A549 (cell line): ENCODE results near the gene RNASE8. TPM values are rescaled to one million over a fixed set of nuclear protein-coding genes. Genes with fewer than 3 reads are reported as not detected.

Experiments used
- ATAC-seq, 2 experiments: fragments of 200-7000 bp in 1 of 2; fragments of >200 bp in 1 of 2; cut with Nextera tagmentation in 1 of 2; cut with Tn5 transposase in 1 of 2; 3 replicates each; pipeline versions ENCODE4 v1.8.0 to v1.9.1; 2018 to 2020; ENCODE audit warnings: mild to moderate bottlenecking in 1 of 2, moderate library complexity in 1 of 2
- CTCF ChIA-PET: fragments of 300-600 bp; sonication (Branson Sonifier 250); formaldehyde crosslinking; extraction: SDS; loops from one replicate; lab custom pipeline; 2021; ENCODE audit warnings: antibody characterized with exemption, inconsistent platforms; lab: Yijun Ruan, JAX
- POLR2A ChIA-PET: fragments of 350-600 bp; formaldehyde crosslinking; extraction: SDS; loops from one replicate; lab custom pipeline; 2021; ENCODE audit warnings: antibody characterized with exemption, inconsistent platforms; lab: Yijun Ruan, JAX
- DNase-seq, 2 experiments: peaks; one replicate each; pipeline versions ENCODE4 v3.0.0 to v3.0.0-alpha.2; 2011 to 2016; ENCODE audit warnings: low read depth in 1 of 2, low spot score in 1 of 2
- FAIRE-seq: peaks from 2 replicates; lab custom pipeline; 2011; peaks lifted over from hg19 to GRCh38; lab: Jason Lieb, UNC
- H3K27ac ChIP-seq, 2 experiments: fragments of >200 bp; sonication (Bioruptor Twin); formaldehyde crosslinking; 3 replicates each; pipeline ENCODE4 v1.5.1; 2016 to 2017
- H3K4me1 ChIP-seq: fragments of >200 bp; sonication (Bioruptor Twin); formaldehyde crosslinking; 3 replicates; pipeline ENCODE4 v1.6.1; 2016
- H3K4me2 ChIP-seq: fragments of >200 bp; sonication (Bioruptor Twin); formaldehyde crosslinking; 3 replicates; pipeline ENCODE4 v1.6.1; 2016
- H3K4me3 ChIP-seq: fragments of >200 bp; sonication (Bioruptor Twin); formaldehyde crosslinking; 3 replicates; pipeline ENCODE4 v1.5.1; 2016
- H3K9me3 ChIP-seq: fragments of >200 bp; sonication (Bioruptor Twin); formaldehyde crosslinking; 3 replicates; pipeline ENCODE4 v1.6.1; 2016
- CBX2 ChIP-seq: fragments of 200-600 bp; sonication (generic); IDR thresholded peaks from 2 replicates; pipeline ENCODE4 v1.6.1; 2016; ENCODE audit warnings: low read depth, mild to moderate bottlenecking, borderline replicate concordance
- CBX8 ChIP-seq: fragments of 200-600 bp; sonication (generic); IDR thresholded peaks from 2 replicates; pipeline ENCODE4 v1.6.1; 2016
- CEBPB ChIP-seq, 2 experiments: fragments of >200 bp in 1 of 2; sonication (Bioruptor Twin) in 1 of 2; formaldehyde crosslinking in 1 of 2; IDR thresholded peaks; 2 replicates each; pipeline ENCODE4 v1.6.1; 2012 to 2016
- CHD2 ChIP-seq: fragments of 150-350 bp; IDR thresholded peaks from 2 replicates; pipeline ENCODE4 v1.6.1; 2014; ENCODE audit warnings: low read length; ENCODE audit not compliant: partially characterized antibody
- CHD4 ChIP-seq: fragments of 200-600 bp; sonication (generic); IDR thresholded peaks from 2 replicates; pipeline ENCODE4 v1.6.1; 2016; ENCODE audit warnings: antibody characterized with exemption, mild to moderate bottlenecking, borderline replicate concordance
- EHF ChIP-seq: fragments of 250-450 bp; sonication (Bioruptor Pico); IDR thresholded peaks from 2 replicates; pipeline ENCODE4 v1.5.0; 2020; ENCODE audit warnings: mild to moderate bottlenecking
- GATA3 ChIP-seq: IDR thresholded peaks from 2 replicates; pipeline ENCODE4 v1.6.1; 2012; ENCODE audit warnings: borderline replicate concordance
- HDAC2 ChIP-seq: fragments of 200-600 bp; sonication (generic); IDR thresholded peaks from 2 replicates; pipeline ENCODE4 v1.6.1; 2016
- HEYL ChIP-seq: fragments of 250-450 bp; sonication (Bioruptor Pico); IDR thresholded peaks from 2 replicates; pipeline ENCODE4 v1.8.0; 2021; ENCODE audit warnings: mild to moderate bottlenecking, moderate library complexity
- HOXB13 ChIP-seq: fragments of 250-450 bp; sonication (Bioruptor Pico); IDR thresholded peaks from 2 replicates; pipeline ENCODE4 v1.5.0; 2020; ENCODE audit warnings: low read depth, mild to moderate bottlenecking, moderate library complexity
- HOXB5 ChIP-seq: fragments of 250-450 bp; sonication (Bioruptor Pico); IDR thresholded peaks from 2 replicates; pipeline ENCODE4 v1.5.0; 2020; ENCODE audit warnings: mild to moderate bottlenecking, moderate library complexity
- JUN ChIP-seq, 2 experiments: fragments of >200 bp; sonication (Bioruptor Twin); formaldehyde crosslinking; IDR thresholded peaks; 2 replicates in 1 of 2; 3 replicates in 1 of 2; pipeline ENCODE4 v1.6.1; 2016 to 2017
- JUNB ChIP-seq: fragments of >200 bp; sonication (Bioruptor Twin); formaldehyde crosslinking; IDR thresholded peaks from 2 replicates; pipeline ENCODE4 v1.6.1; 2016
- KDM1A ChIP-seq: fragments of 200-600 bp; sonication (generic); IDR thresholded peaks from 2 replicates; pipeline ENCODE4 v1.6.1; 2016; ENCODE audit warnings: low read depth, mild to moderate bottlenecking
- MYC ChIP-seq: IDR thresholded peaks from 2 replicates; pipeline ENCODE4 v1.6.1; 2012; ENCODE audit warnings: mild to moderate bottlenecking, inconsistent platforms, low read length, improper control_type of control experiment, borderline replicate concordance
- NFE2L2 ChIP-seq: fragments of 150-350 bp; conservative IDR thresholded peaks from 2 replicates; pipeline ENCODE4 v1.6.1; 2014; ENCODE audit warnings: low read length
- NPAS2 ChIP-seq: fragments of 250-450 bp; sonication (Bioruptor Pico); IDR thresholded peaks from 2 replicates; pipeline ENCODE4 v1.8.0; 2022; ENCODE audit warnings: mild to moderate bottlenecking, moderate library complexity, borderline replicate concordance
- NR3C1 ChIP-seq: fragments of >200 bp; sonication (Bioruptor Twin); formaldehyde crosslinking; IDR thresholded peaks from 3 replicates; pipeline ENCODE4 v1.6.1; 2017
- POLR2AphosphoS2 ChIP-seq: conservative IDR thresholded peaks from 2 replicates; pipeline ENCODE4 v1.6.1; 2012; ENCODE audit warnings: low read length, improper control_type of control experiment, inconsistent platforms
- RCOR1 ChIP-seq: fragments of 150-350 bp; IDR thresholded peaks from 2 replicates; pipeline ENCODE4 v1.6.1; 2014; ENCODE audit warnings: antibody characterized with exemption, low read length, low read depth
- SMC3 ChIP-seq: fragments of >200 bp; sonication (Bioruptor Twin); formaldehyde crosslinking; IDR thresholded peaks from 3 replicates; pipeline ENCODE4 v1.6.1; 2018; ENCODE audit warnings: inconsistent platforms
- ZSCAN20 ChIP-seq: fragments of 250-450 bp; sonication (Bioruptor Pico); IDR thresholded peaks from 2 replicates; pipeline ENCODE4 v1.8.0; 2022; ENCODE audit warnings: mild to moderate bottlenecking, moderate library complexity
- WGBS: methylation state at CpG from one replicate; pipeline ENCODE4 v1.1.6; 2017; ENCODE audit errors: missing lambda C conversion rate; 5-methylcytosine and 5-hydroxymethylcytosine counted together
- polyA plus RNA-seq, 4 experiments: library from polyadenylated mRNA; depleted of rRNA in 3 of 4; stranded (reverse); fragments of >200 nt; fragmentation: RNase III in 1 of 4; extraction: RNeasy Plus Mini Kit Qiagen cat#74134 plus additional on column Dnase treatment in 1 of 4; gene quantifications; 2 replicates in 3 of 4; 3 replicates in 1 of 4; pipeline ENCODE4 v1.2.3, GENCODE V29; 2011 to 2017
- TF ChIP-seq, protein P1 (sequence below): IDR thresholded peaks from 2 replicates; pipeline ENCODE4 v1.6.1; 2012
- TF ChIP-seq, protein P2 (sequence below): fragments of >200 bp; sonication (Bioruptor Twin); formaldehyde crosslinking; IDR thresholded peaks from 3 replicates; pipeline ENCODE4 v1.6.1; 2016
- TF ChIP-seq, protein P3 (sequence below): fragments of 150-350 bp; IDR thresholded peaks from 2 replicates; pipeline ENCODE4 v1.6.1; 2014; ENCODE audit warnings: low read depth, mild to moderate bottlenecking, low read length
- TF ChIP-seq, protein P4 (sequence below): fragments of >200 bp; sonication (Bioruptor Twin); formaldehyde crosslinking; IDR thresholded peaks from 2 replicates; pipeline ENCODE4 v1.6.1; 2016
- TF ChIP-seq, protein P5 (sequence below): IDR thresholded peaks from 2 replicates; pipeline ENCODE4 v1.6.1; 2012
- TF ChIP-seq, protein P6 (sequence below): fragments of 250-450 bp; sonication (Bioruptor Pico); IDR thresholded peaks from 2 replicates; pipeline ENCODE4 v1.5.0; 2021; ENCODE audit warnings: mild to moderate bottlenecking, moderate library complexity, borderline replicate concordance

Gene RNASE8
- polyA plus RNA-seq, 2 of the 4 experiments (the other 2 are of a cell fraction), result not detected

DNA sequence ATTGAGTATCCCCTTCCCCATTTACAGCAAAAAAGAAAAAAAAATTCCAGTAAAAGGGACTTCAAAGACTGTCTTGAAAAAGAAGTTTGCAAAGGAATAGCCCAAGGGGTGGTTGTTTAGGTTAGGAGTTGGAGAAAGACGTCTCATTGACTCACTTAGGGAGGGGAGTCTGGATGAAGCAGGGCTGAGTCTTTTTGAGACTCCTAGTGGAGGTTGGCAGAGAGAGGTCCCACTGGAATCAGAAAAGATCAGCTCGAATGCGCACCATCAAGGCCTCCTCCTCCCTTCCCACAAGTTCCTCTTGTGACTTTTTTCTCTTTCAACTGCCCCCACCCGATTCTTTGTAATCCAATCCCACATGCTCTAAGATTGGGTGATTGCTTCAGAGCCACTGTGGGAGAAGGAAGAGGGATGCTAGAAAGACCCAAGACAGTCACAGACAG lies 14.4 kb downstream of the RNASE8 start:
- ATAC-seq (no peak), DNase-seq (peak in 1 of 2 experiments; percentile 32), FAIRE-seq (no peak)
- H3K4me1 ChIP-seq, result peaks cover 23% of the 10 kb centered on the region
- H3K4me3 ChIP-seq, result peak overlapping the region; percentile 79; the same call in 2 of the 3 replicates
- ChIA-PET POLR2A (interaction anchor here (0.6 to 2.2 kb wide), 4 partner anchors 15 to 54 kb away, joined by 3 to 9 read pairs (median 4); no protein-coding TSS in a partner anchor), CTCF (interaction anchor here (0.6 to 15.5 kb wide), 9 partner anchors 10 to 441 kb away, joined by 3 to 369 read pairs (median 10); partner anchors contain the start of genes TMEM253 and ZNF219)
- peak overlapping the region; percentile 99 for H3K4me2 ChIP-seq
- no peaks in the 10 kb centered on the region for H3K9me3 ChIP-seq
- TF ChIP-seq, protein P1, sequence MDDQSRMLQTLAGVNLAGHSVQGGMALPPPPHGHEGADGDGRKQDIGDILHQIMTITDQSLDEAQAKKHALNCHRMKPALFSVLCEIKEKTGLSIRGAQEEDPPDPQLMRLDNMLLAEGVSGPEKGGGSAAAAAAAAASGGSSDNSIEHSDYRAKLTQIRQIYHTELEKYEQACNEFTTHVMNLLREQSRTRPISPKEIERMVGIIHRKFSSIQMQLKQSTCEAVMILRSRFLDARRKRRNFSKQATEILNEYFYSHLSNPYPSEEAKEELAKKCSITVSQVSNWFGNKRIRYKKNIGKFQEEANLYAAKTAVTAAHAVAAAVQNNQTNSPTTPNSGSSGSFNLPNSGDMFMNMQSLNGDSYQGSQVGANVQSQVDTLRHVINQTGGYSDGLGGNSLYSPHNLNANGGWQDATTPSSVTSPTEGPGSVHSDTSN, result no peak
- TF ChIP-seq HOXB5 (CRISPR knock-in tag) (no peak), EHF (no peak), JUNB (no peak), KDM1A (no peak), CBX2 (no peak), MYC (no peak), RCOR1 (no peak), HOXB13 (no peak), ZSCAN20 (CRISPR knock-in tag) (no peak), CHD4 (no peak), HEYL (no peak), CEBPB (IDR thresholded peaks at IDR 0.05) (no peak), CHD2 (no peak), JUN (IDR thresholded peaks at IDR 0.05) (no peak), NR3C1 (no peak)
- TF ChIP-seq, protein P2, sequence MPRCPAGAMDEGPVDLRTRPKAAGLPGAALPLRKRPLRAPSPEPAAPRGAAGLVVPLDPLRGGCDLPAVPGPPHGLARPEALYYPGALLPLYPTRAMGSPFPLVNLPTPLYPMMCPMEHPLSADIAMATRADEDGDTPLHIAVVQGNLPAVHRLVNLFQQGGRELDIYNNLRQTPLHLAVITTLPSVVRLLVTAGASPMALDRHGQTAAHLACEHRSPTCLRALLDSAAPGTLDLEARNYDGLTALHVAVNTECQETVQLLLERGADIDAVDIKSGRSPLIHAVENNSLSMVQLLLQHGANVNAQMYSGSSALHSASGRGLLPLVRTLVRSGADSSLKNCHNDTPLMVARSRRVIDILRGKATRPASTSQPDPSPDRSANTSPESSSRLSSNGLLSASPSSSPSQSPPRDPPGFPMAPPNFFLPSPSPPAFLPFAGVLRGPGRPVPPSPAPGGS, result no peak
- TF ChIP-seq, protein P3, sequence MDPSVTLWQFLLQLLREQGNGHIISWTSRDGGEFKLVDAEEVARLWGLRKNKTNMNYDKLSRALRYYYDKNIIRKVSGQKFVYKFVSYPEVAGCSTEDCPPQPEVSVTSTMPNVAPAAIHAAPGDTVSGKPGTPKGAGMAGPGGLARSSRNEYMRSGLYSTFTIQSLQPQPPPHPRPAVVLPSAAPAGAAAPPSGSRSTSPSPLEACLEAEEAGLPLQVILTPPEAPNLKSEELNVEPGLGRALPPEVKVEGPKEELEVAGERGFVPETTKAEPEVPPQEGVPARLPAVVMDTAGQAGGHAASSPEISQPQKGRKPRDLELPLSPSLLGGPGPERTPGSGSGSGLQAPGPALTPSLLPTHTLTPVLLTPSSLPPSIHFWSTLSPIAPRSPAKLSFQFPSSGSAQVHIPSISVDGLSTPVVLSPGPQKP, result no peak
- TF ChIP-seq, protein P4, sequence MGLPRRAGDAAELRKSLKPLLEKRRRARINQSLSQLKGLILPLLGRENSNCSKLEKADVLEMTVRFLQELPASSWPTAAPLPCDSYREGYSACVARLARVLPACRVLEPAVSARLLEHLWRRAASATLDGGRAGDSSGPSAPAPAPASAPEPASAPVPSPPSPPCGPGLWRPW, result no peak
- TF ChIP-seq, protein P5, sequence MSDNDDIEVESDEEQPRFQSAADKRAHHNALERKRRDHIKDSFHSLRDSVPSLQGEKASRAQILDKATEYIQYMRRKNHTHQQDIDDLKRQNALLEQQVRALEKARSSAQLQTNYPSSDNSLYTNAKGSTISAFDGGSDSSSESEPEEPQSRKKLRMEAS, result no peak
- 67% methylated on average over 4 of the region's 4 CpGs for WGBS
- peak overlapping the region; percentile 83 to 95; a peak in 5 of 6 replicates for H3K27ac ChIP-seq

DNA sequence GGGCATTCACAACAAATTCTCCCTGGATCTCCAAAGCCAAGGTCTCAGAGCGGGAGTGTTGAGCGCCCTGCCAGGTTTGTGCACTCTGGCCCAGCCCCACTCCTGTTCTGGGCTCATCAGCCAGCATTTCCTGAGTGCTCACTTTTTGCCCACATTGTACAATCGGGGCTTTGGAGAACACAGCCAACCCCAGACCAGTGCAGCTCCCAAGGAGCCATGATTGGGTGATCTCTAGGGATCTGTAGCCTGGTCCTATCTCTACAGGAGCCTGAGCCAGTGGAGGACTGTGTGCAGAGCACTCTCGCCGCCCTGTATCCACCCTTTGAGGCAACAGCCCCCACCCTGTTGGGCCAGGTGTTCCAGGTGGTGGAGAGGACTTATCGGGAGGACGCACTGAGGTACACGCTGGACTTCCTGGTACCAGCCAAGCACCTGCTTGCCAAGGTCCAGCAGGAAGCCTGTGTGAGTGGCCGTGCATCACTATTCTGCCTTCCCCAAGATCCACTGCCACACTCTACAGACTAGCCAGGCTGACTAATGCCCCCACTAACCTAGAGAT lies 15.2 kb downstream of the RNASE8 start:
- Histone ChIP-seq H3K4me3 (no peak overlapping the region), H3K27ac (no peak overlapping the region), H3K9me3 (no peaks in the 10 kb centered on the region), H3K4me1 (peaks cover 23% of the 10 kb centered on the region), H3K4me2 (no peak overlapping the region)
- ChIA-PET POLR2A (no interaction called here), CTCF (interaction anchor here (1.3 to 15.5 kb wide), 7 partner anchors 9 to 101 kb away, joined by 3 to 369 read pairs (median 25); partner anchors contain the start of genes TMEM253 and ZNF219)
- DNase-seq (no peak), FAIRE-seq (no peak), ATAC-seq (no peak)
- TF ChIP-seq HEYL (no peak), CBX8 (no peak), MYC (no peak), GATA3 (no peak), KDM1A (no peak), POLR2AphosphoS2 (no peak), HDAC2 (no peak), SMC3 (no peak), NFE2L2 (no peak), NPAS2 (CRISPR knock-in tag) (no peak), CEBPB (IDR thresholded peaks at IDR 0.05) (no peak), CBX2 (no peak)
- TF ChIP-seq, protein P2, result no peak
- TF ChIP-seq, protein P6, sequence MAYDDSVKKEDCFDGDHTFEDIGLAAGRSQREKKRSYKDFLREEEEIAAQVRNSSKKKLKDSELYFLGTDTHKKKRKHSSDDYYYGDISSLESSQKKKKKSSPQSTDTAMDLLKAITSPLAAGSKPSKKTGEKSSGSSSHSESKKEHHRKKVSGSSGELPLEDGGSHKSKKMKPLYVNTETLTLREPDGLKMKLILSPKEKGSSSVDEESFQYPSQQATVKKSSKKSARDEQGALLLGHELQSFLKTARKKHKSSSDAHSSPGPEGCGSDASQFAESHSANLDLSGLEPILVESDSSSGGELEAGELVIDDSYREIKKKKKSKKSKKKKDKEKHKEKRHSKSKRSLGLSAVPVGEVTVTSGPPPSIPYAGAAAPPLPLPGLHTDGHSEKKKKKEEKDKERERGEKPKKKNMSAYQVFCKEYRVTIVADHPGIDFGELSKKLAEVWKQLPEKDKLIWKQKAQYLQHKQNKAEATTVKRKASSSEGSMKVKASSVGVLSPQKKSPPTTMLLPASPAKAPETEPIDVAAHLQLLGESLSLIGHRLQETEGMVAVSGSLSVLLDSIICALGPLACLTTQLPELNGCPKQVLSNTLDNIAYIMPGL, result no peak
- TF ChIP-seq, protein P4, result no peak
- TF ChIP-seq, protein P5, result no peak
- WGBS, result 92% methylated on average over 9 of the region's 9 CpGs
